Nephron progenitor cell (in vitro differentiated cells): ENCODE measurements around the gene ITPRIP.

Source experiments
- DNase-seq: peaks from one replicate; pipeline ENCODE4 v3.0.0; 2021
- H3K27ac Mint-ChIP-seq: 2 replicates; pipeline ENCODE4 v1.8.0; 2021; ENCODE audit warnings: mild to moderate bottlenecking, moderate library complexity, mixed read lengths
- H3K27me3 Mint-ChIP-seq: 2 replicates; pipeline ENCODE4 v1.8.0; 2021; ENCODE audit warnings: mild to moderate bottlenecking, low read depth, mixed read lengths; ENCODE audit not compliant: poor library complexity
- H3K36me3 Mint-ChIP-seq: 2 replicates; pipeline ENCODE4 v1.8.0; 2021; ENCODE audit warnings: low read depth, mixed read lengths
- H3K4me1 Mint-ChIP-seq: 2 replicates; pipeline ENCODE4 v1.8.0; 2021; ENCODE audit warnings: mixed read lengths
- H3K4me3 Mint-ChIP-seq: 2 replicates; pipeline ENCODE4 v1.8.0; 2021; ENCODE audit warnings: mild to moderate bottlenecking, moderate library complexity, mixed read lengths
- H3K9me3 Mint-ChIP-seq: 2 replicates; pipeline ENCODE4 v1.8.0; 2021; ENCODE audit warnings: mild to moderate bottlenecking, moderate library complexity, mixed read lengths
- CTCF ChIP-seq: fragments of 200-600 bp; sonication (generic); IDR thresholded peaks from 2 replicates; pipeline ENCODE4 v1.5.0; 2021; ENCODE audit warnings: antibody characterized with exemption

Gene ITPRIP

GRCh38 chr10:104311184-104311720, 27.0 kb downstream of the ITPRIP start:
- TF ChIP-seq CTCF = no peak
- Mint-ChIP-seq H3K4me1 (peaks cover 20% of the 10 kb centered on the region), H3K4me3 (no peak overlapping the region), H3K36me3 (peaks cover 35% of the 10 kb centered on the region), H3K27me3 (no peaks in the 10 kb centered on the region), H3K9me3 (no peaks in the 10 kb centered on the region), H3K27ac (no peak overlapping the region)
- DNase-seq = no peak

- Mint-ChIP-seq H3K27me3 (no peaks in the 10 kb centered on the region), H3K9me3 (no peaks in the 10 kb centered on the region), H3K4me1 (peaks cover 28% of the 10 kb centered on the region), H3K4me3 (no peak overlapping the region), H3K36me3 (peaks cover 28% of the 10 kb centered on the region), H3K27ac (no peak overlapping the region)
- TF ChIP-seq CTCF = no peak
- no peak for DNase-seq
Observed at GRCh38 chr10:104309980-104310978, 28.0 kb downstream of the ITPRIP start.

- Mint-ChIP-seq H3K4me3 (no peak overlapping the region), H3K9me3 (peaks cover 4% of the 10 kb centered on the region), H3K4me1 (peaks cover 34% of the 10 kb centered on the region), H3K27ac (no peak overlapping the region), H3K27me3 (no peaks in the 10 kb centered on the region), H3K36me3 (peaks cover 32% of the 10 kb centered on the region)
- TF ChIP-seq CTCF = no peak
- no peak for DNase-seq
Observed at GRCh38 chr10:104308439-104308903, 29.8 kb downstream of the ITPRIP start.

GRCh38 chr10:104307576-104308438, 30.5 kb downstream of the ITPRIP start:
- peaks cover 32% of the 10 kb centered on the region for H3K36me3 Mint-ChIP-seq
- no peaks in the 10 kb centered on the region for H3K27me3 Mint-ChIP-seq
- TF ChIP-seq CTCF = no peak
- no peak for DNase-seq
- peaks cover 34% of the 10 kb centered on the region for H3K4me1 Mint-ChIP-seq
- peaks cover 10% of the 10 kb centered on the region for H3K9me3 Mint-ChIP-seq
- no peak overlapping the region for H3K27ac Mint-ChIP-seq
- H3K4me3 Mint-ChIP-seq = no peak overlapping the region

- H3K27me3 Mint-ChIP-seq = peaks cover 3% of the 10 kb centered on the region
- H3K4me1 Mint-ChIP-seq = peaks cover 34% of the 10 kb centered on the region
- DNase-seq = no peak
- TF ChIP-seq CTCF = no peak
- H3K27ac Mint-ChIP-seq = no peak overlapping the region
- no peak overlapping the region for H3K4me3 Mint-ChIP-seq
- peaks cover 10% of the 10 kb centered on the region for H3K9me3 Mint-ChIP-seq
- peaks cover 23% of the 10 kb centered on the region for H3K36me3 Mint-ChIP-seq
Observed at GRCh38 chr10:104306897-104307296, 31.4 kb downstream of the ITPRIP start.
